Smooth muscle cell (in vitro differentiated cells): ENCODE measurements around the gene HAGHL. TPM values are rescaled to one million over a fixed set of nuclear protein-coding genes. Genes with fewer than 3 reads are reported as not detected.

Source experiments
- DNase-seq: peaks from one replicate; lab custom pipeline; 2025; ENCODE audit not compliant: unreplicated experiment; lab: John Stamatoyannopoulos, UW
- H2AFZ ChIP-seq: fragments of 200-600 bp; sonication (generic); 2 replicates; pipeline ENCODE4 v1.6.0; 2016; ENCODE audit warnings: antibody characterized with exemption, low read depth, mild to moderate bottlenecking
- H3F3A ChIP-seq: fragments of 200-600 bp; sonication (generic); 2 replicates; pipeline ENCODE4 v1.6.0; 2017; ENCODE audit warnings: antibody characterized with exemption, low read depth
- H3K27ac ChIP-seq: fragments of 200-600 bp; sonication (generic); 2 replicates; pipeline ENCODE4 v1.5.1; 2016; ENCODE audit warnings: low read depth, mild to moderate bottlenecking
- H3K27me3 ChIP-seq: fragments of 200-600 bp; sonication (generic); 2 replicates; pipeline ENCODE4 v1.6.1; 2016; ENCODE audit warnings: low read depth, mild to moderate bottlenecking
- H3K36me3 ChIP-seq: fragments of 200-600 bp; sonication (generic); 2 replicates; pipeline ENCODE4 v1.5.1; 2016; ENCODE audit warnings: low read depth
- H3K4me1 ChIP-seq: fragments of 200-600 bp; sonication (generic); 2 replicates; pipeline ENCODE4 v1.5.1; 2016; ENCODE audit warnings: low read depth
- H3K4me2 ChIP-seq: fragments of 200-600 bp; sonication (generic); 2 replicates; pipeline ENCODE4 v1.6.0; 2016; ENCODE audit warnings: mild to moderate bottlenecking
- H3K4me3 ChIP-seq: fragments of 200-600 bp; sonication (generic); 2 replicates; pipeline ENCODE4 v1.5.1; 2016; ENCODE audit warnings: mild to moderate bottlenecking
- H3K79me2 ChIP-seq: fragments of 200-600 bp; sonication (generic); 2 replicates; pipeline ENCODE4 v1.6.0; 2016; ENCODE audit warnings: low read depth, mild to moderate bottlenecking
- H3K9ac ChIP-seq: fragments of 200-600 bp; sonication (generic); 2 replicates; pipeline ENCODE4 v1.6.0; 2016; ENCODE audit warnings: low read depth
- H3K9me3 ChIP-seq: fragments of 200-600 bp; sonication (generic); replicated peaks from 2 replicates; pipeline ENCODE4 v1.5.1; 2016; ENCODE audit warnings: low read depth
- H4K20me1 ChIP-seq: fragments of 200-600 bp; sonication (generic); 2 replicates; pipeline ENCODE4 v1.6.0; 2016; ENCODE audit warnings: low read depth
- CTCF ChIP-seq: fragments of 200-600 bp; sonication (generic); IDR thresholded peaks from 2 replicates; pipeline ENCODE4 v1.5.1; 2017; ENCODE audit warnings: borderline replicate concordance, mild to moderate bottlenecking, antibody characterized with exemption; ENCODE audit not compliant: insufficient read depth, poor library complexity, severe bottlenecking
- WGBS: methylation state at CpG from one replicate; pipeline ENCODE4 v1.1.7; 2016; ENCODE audit warnings: low lambda C conversion rate; 5-methylcytosine and 5-hydroxymethylcytosine counted together
- polyA plus RNA-seq: library from polyadenylated mRNA; unstranded; fragments of >200 nt; fragmentation: Nextera tagmentation; extraction: Ambion mirVana; gene quantifications from 2 replicates; pipeline ENCODE4 v1.2.1, GENCODE V29; 2016
- total RNA-seq: library from RNA; depleted of rRNA; stranded (reverse); fragments of >200 nt; gene quantifications from 2 replicates; pipeline ENCODE4 v1.2.3, GENCODE V29; 2014

Gene HAGHL
- total RNA-seq (3.2 and 15.4 TPM in 2 replicates), polyA plus RNA-seq (23.1 and 24.6 TPM in 2 replicates)

GRCh38 chr16:726438-727290, at the start of gene HAGHL, which contains the start of gene CCDC78:
HAGHL (plus strand) TSS chr16:727106; CDS start chr16:727510, 404 bp downstream.
CCDC78 (minus strand) TSS chr16:726443; CDS start chr16:726367, 76 bp downstream.
- 5% methylated on average over 43 of the region's 88 CpGs for WGBS
- H4K20me1 ChIP-seq = peaks cover 7% of the 10 kb centered on the region
- H3K9ac ChIP-seq = peak within 1 kb of the TSS; percentile 35
- no peak for TF ChIP-seq CTCF
- H3K27ac ChIP-seq = no peak within 1 kb of the TSS
- H3K4me1 ChIP-seq = peaks cover 10% of the 10 kb centered on the region
- peak; percentile 34 for DNase-seq
- H2AFZ ChIP-seq = peak within 1 kb of the TSS; percentile 30
- peak within 1 kb of the TSS; percentile 99 for H3K4me2 ChIP-seq
- peak within 1 kb of the TSS; percentile 69 for H3K4me3 ChIP-seq
- H3K9me3 ChIP-seq = no peaks in the 10 kb centered on the region
- H3F3A ChIP-seq = peaks cover 4% of the 10 kb centered on the region
- no peaks in the 10 kb centered on the region for H3K27me3 ChIP-seq
- no peaks in the 10 kb centered on the region for H3K36me3 ChIP-seq
- no peaks in the 10 kb centered on the region for H3K79me2 ChIP-seq

- Histone ChIP-seq H3K4me1 (peaks cover 15% of the 10 kb centered on the region), H3K4me3 (no peak overlapping the region), H2AFZ (no peak overlapping the region), H3K27me3 (no peaks in the 10 kb centered on the region), H3K9ac (no peak overlapping the region), H4K20me1 (peaks cover 31% of the 10 kb centered on the region), H3K79me2 (peaks cover 20% of the 10 kb centered on the region), H3K36me3 (no peaks in the 10 kb centered on the region), H3K9me3 (no peaks in the 10 kb centered on the region), H3K4me2 (no peak overlapping the region), H3F3A (peaks cover 4% of the 10 kb centered on the region), H3K27ac (no peak overlapping the region)
- TF ChIP-seq CTCF = no peak
- WGBS = 94% methylated on average over 45 of the region's 57 CpGs
- no peak for DNase-seq
These were observed 49.4 kb upstream of the HAGHL start for GRCh38 chr16:677316-678190.

- DNase-seq = no peak
- Histone ChIP-seq H3K27me3 (no peaks in the 10 kb centered on the region), H3K27ac (no peak overlapping the region), H3K9me3 (no peaks in the 10 kb centered on the region), H3F3A (peaks cover 4% of the 10 kb centered on the region), H3K4me2 (peak overlapping the region; percentile 83), H3K4me1 (peaks cover 20% of the 10 kb centered on the region), H3K36me3 (no peaks in the 10 kb centered on the region), H3K9ac (no peak overlapping the region), H3K4me3 (no peak overlapping the region), H3K79me2 (peaks cover 28% of the 10 kb centered on the region), H4K20me1 (peaks cover 37% of the 10 kb centered on the region), H2AFZ (no peak overlapping the region)
- WGBS = 95% methylated on average over 19 of the region's 21 CpGs
- no peak for TF ChIP-seq CTCF
These were observed 48.6 kb upstream of the HAGHL start for GRCh38 chr16:678209-678857.
